Body of pancreas (tissue), 4 donors: Measurements from ENCODE around the gene DHRS12.

Source experiments
- POLR2A ChIP-seq, 3 donors: fragments of 450-650 bp; IDR thresholded peaks; one replicate each; pipeline ENCODE4 v1.6.1; 2016; ENCODE audit warnings: antibody characterized with exemption in 3 of 3, mild to moderate bottlenecking in 2 of 3
- TF ChIP-seq, protein P1 (sequence below), 7 experiments: fragments of 450-650 bp in 4 of 7; fragments of 200-600 bp in 3 of 7; sonication (generic) in 3 of 7; IDR thresholded peaks; one replicate each; pipeline ENCODE4 v1.5.1; 2016 to 2019; ENCODE audit warnings: antibody characterized with exemption in 7 of 7

DNA sequence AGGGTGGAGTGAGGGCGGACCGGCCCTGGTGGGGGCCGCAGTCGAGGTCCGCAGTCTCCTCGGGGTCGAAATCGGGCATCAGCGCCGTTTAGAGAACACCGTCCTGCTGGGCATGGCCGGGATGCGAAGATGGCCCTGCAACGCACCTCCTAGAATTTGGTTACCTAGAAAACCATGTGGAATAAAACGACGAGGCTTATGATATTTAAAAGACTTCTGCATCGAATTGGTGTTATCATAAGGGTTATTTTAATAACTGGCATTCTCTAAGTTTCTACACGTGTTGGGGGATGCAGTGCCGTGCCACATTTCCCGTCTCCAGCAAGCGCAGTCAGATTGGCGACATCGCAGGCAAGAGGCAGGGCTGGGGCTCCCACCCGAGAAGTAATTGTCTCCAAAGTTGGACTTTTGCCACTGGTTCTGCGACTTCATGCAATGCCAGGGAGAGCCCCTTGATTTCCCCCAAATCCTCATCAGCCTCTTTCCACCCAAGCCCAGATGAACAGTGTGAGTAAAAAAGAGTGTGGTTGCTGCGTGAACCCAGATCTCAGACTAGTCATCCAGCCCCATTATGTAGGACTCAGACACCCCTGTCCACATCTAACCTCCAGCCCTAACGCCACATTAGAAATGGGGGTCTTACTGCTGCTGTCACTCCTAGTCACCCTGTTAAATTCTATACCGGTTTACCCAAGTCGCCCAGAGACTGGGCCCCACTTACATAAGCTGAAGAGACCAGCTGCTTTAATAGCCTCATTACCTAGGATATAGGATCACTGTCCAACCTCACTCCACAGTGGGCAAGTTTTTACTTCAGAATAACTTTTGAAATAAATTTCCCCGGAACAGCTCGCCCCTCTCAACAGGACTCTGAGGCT, 571 bp upstream of the DHRS12 start:
- TF ChIP-seq, protein P1, sequence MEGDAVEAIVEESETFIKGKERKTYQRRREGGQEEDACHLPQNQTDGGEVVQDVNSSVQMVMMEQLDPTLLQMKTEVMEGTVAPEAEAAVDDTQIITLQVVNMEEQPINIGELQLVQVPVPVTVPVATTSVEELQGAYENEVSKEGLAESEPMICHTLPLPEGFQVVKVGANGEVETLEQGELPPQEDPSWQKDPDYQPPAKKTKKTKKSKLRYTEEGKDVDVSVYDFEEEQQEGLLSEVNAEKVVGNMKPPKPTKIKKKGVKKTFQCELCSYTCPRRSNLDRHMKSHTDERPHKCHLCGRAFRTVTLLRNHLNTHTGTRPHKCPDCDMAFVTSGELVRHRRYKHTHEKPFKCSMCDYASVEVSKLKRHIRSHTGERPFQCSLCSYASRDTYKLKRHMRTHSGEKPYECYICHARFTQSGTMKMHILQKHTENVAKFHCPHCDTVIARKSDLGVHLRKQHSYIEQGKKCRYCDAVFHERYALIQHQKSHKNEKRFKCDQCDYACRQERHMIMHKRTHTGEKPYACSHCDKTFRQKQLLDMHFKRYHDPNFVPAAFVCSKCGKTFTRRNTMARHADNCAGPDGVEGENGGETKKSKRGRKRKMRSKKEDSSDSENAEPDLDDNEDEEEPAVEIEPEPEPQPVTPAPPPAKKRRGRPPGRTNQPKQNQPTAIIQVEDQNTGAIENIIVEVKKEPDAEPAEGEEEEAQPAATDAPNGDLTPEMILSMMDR (IDR thresholded peaks at IDR 0.05): no peak
- no peak for TF ChIP-seq POLR2A (IDR thresholded peaks at IDR 0.05)
